GM18868 (cell line): ENCODE results near the gene ATG7.

Experiments used
- ATAC-seq: cut with Tn5 transposase; IDR thresholded peaks from one replicate; pipeline ENCODE4 v1.9.1; 2021; ENCODE audit warnings: mild to moderate bottlenecking, moderate library complexity; ENCODE audit not compliant: unreplicated experiment

ATG7 gene

DNA sequence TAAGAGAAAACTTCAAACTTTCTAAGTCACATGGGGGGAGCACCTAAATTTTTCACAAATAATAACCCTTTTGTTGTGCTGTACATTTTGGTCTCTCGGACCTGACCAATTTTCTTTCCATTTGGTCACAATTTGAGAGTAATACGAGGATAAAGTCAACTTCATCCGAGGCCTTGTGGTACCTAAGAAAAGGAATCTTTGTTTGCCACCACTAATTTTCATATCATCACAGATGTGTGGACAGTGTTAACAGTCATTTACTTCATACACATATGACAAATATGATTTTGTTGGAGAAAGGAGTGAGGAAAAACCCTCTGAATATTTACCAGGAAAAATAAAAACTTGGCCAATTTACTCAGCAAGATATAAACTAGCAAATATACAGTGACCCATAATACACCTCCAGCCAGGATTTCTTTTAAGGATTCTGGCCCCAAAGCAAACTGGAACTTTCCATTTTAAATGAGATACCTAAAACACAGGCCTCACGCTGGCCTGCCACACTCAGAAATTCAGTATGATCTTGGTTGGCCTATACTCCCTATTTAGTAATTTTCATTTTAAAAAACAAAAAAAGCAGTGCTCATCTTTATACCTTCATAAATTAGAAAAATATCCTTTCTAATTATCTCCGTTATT is 330.8 kb downstream of the ATG7 start:
- no peak for ATAC-seq

DNA sequence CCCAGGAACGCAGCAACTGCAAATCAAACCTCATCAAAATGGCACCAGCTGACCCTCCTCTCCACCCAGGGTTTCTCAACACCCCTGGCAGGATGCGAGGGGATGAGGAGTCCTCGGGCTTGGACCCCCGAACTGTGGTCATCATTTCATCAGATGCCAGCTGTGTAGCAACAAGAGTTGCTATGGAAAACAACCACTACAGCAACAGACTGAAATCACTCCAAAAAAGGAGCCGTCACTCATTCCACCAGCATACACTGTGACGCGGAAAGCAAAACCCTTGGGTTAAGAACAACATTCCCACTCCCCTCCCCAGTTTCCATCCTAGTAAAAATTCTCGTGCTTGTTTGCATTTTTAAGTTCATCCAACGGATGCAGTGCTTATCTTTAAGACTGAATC is 331.4 kb downstream of the ATG7 start:
- ATAC-seq, result no peak

DNA sequence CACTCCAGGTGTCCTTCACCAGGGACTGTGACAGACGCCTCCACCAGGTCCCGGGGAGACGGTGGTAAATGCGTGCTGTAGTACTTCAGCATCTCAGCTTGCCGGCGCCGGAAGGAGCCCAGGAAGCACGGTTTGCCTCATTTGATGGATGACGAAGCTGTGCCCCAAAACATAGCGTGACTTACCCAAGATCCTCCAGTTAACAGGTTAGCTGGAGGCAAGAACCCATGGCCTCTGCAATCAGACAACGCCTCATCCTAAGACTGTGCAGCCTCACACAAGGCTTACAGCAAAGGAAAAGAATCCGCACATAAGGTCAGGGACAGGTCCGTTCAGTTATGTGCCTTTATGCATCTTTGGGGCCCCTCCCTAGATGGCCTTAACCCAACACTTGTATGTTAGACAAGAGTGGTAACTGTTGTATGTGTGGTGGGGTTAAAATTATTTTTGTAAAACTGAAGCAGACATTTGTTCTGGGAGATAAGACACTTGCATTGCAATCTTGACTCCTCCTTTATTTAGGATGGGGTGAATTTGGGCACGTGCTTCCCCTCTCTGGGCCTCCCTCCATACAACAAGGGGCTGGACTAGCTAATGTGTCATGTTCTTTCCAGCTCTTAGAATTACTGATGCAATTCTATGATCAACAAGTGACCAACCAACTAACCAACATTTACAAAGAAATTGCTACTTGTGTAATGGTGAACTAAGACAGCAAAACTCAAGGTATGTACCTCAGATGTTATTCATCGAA is 332.1 kb downstream of the ATG7 start:
- no peak for ATAC-seq

DNA sequence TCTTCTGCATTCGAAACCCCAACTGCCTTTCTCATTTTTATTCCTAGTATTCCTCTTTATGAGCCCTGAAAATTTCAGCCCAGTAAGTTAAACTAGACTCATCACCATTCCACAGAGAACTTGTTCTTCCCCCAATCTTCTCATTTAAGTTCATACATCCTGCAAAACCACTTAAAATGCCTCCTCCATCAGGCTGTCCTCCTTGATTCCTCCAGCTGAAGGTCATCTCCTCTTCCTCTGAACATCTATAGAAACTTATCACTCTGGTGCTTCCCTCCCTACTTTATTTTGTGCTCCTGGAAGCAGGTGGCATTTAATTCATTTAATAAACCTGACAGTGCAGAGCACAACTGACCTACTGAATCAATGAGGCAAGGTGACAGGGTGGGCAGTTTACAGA is 333.2 kb downstream of the ATG7 start:
- ATAC-seq, result no peak

DNA sequence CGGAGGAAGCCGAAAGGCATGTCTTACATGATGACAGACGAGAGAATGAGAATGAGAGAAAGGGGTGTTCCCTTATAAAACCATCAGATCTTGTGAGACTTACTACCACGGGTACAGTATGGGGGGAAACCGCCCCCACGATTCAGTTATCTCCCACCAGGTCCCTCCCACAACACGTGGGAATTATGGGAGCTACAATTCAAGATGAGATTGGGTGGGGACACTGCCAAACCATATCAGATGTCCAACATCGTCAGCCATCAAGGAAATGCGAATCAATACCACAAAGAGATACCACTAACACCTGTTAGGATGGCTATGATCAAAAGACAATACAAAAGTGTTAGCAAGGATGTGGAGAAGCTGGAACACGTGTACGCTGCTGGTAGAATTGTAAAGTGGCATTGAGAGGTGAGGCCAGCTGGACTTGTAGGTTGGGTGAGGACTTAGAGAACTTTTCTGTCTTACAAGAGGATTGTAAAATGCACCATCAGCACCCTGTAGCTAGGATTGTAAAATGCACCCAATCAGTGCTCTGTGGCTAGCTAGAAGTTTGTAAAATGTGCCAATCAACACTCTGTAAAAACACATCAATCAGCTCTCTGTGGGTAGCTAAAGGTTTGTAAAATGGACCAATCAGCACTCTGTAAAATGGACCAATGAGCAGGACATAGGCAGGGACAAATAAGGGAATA is 334.0 kb downstream of the ATG7 start:
- ATAC-seq, result no peak

DNA sequence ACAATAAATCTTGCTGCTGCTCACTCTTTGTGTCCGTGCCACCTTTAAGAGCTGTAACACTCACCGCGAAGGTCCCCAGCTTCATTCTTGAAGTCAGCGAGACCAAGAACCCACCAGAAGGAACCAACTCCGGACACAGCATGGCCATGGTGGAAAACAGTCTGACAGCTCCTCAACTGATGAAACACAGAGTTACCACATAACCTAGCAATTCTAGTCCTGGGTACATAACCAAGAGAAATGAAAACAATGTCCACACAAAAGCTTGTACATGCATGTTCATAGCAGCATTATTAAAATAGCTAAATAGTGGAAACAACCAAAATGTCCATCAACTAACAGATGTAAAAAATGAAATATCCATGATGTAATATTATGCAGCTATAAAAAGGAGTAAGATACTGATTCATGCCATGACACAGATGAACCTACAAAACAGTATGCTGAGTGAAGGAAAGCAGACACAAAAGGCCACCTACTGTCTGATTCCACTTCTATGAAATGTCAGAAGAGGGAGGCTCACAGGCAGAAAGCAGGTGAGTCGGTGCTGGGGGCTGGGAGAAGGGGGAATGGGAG is 334.8 kb downstream of the ATG7 start:
- ATAC-seq, result no peak
